ENCODE results near the gene ANO3.
"Not testable (repeated sequence)": the region's sequence is repeated elsewhere in the genome, so short reads cannot be mapped to it uniquely, and the experiment has no call there.

ANO3 gene

DNA sequence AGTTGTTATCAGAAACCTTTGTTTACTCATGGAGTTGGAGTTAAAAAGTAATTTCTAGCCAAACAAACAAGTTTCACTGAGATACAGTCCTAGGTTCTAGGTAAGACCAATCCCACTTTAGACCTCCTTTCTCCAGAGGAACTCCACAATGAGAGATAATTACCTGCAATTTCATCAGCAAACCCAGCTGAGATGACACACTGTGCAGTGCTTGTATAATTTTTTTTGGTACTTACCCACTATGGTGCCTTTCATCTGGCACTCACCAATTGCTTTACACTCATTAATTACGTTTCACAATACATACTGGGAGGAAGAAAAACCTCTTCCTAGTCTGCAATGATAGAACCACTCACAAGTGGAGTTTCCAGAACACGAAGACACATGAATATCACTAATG, 242.0 kb downstream of the ANO3 start:
- DNase-seq (ENCODE audit: low read depth in 2 of 2): no peak

DNA sequence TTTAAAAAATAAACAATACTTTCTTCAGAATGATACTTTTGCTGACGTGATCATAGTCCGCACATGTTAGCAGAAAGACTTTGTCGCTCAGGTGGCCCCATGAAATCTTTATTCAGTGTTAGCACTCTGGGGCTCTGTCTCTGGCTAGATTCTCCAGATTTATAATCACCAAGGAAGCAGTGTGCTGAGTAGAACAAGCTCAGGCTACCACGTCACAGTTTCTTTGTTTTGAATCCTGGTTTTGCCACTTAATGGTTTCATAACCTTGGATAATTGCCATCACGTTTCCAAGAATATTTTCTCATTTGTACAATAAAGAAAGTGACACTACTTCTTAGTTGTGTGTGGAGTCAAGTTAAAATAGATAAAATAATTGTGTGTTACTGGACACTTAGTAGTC, 244.0 kb downstream of the ANO3 start:
- no peak for DNase-seq (ENCODE audit: low read depth in 2 of 2)

GRCh38 chr11:26578998-26579661, 247.2 kb downstream of the ANO3 start:
- DNase-seq (ENCODE audit: low read depth in 2 of 2): no peak

DNA sequence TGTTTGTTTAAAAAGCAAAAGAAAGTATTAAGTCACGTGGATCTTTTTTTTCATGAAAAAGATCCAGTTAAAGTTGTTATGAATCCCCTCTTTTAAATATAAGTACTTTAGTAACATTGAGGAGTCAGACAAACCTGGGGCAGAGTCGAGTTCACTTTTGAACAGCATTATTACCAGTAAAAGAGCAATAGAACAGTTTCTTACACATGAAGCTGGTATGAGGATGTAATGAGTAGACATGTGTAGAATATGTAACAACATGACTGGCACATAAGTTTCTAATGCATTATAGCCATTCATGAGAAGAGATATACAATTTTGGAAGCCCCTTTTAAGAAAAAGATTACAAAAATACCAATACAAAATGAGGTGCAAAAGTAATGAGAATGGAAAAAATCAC, 247.8 kb downstream of the ANO3 start:
- DNase-seq (ENCODE audit: low read depth in 2 of 2): no peak

- no peak for DNase-seq (ENCODE audit: low read depth in 2 of 2)
Measured at GRCh38 chr11:26580929-26581328, 249.0 kb downstream of the ANO3 start.

- DNase-seq (ENCODE audit: low read depth in 2 of 2): no peak
Measured at GRCh38 chr11:26583550-26583949, 251.6 kb downstream of the ANO3 start.

DNA sequence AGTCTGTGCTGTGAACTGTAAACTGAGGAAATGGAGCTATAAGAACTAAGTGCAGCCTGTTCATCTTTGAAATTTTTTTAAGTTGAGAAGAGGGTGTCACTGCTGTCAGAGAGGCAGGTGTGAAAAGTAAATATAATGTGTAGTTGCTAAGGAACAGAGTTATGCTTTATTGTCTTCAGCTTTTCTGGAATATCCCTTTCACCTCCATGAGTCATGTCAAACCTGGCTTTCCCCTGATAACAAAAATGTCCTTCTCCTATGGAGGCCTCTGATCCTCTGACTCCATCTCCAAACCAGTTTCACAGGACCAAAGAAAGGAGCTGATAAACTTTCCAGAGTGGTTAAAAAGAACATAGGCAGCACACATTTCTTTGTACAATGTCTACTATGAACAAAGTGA, 252.9 kb downstream of the ANO3 start:
- no peak for DNase-seq (ENCODE audit: low read depth in 2 of 2)

- no peak for DNase-seq (ENCODE audit: low read depth in 2 of 2)
Measured at GRCh38 chr11:26587073-26587472, 255.1 kb downstream of the ANO3 start.

DNA sequence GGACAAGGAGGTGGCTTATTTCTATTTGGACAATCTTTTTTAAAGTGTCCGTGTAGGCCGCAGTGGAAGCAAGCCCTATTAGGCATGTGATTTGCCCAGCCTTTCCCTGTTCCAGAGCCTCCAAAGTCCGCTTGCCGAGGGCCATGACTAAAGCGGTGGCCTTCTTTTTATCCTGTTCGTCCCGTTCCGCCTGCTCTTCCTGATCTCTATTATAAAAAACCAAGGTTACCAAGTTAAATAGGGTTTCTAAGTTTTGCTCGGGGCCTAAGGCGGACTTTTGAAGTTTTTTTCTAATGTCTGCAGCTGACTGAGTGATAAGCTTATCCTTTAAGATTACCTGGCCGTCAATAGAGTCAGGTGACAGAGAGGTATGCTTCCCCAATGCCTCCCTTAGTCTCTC, 261.8 kb downstream of the ANO3 start:
- no peak for DNase-seq (ENCODE audit: low read depth in 2 of 2)

DNA sequence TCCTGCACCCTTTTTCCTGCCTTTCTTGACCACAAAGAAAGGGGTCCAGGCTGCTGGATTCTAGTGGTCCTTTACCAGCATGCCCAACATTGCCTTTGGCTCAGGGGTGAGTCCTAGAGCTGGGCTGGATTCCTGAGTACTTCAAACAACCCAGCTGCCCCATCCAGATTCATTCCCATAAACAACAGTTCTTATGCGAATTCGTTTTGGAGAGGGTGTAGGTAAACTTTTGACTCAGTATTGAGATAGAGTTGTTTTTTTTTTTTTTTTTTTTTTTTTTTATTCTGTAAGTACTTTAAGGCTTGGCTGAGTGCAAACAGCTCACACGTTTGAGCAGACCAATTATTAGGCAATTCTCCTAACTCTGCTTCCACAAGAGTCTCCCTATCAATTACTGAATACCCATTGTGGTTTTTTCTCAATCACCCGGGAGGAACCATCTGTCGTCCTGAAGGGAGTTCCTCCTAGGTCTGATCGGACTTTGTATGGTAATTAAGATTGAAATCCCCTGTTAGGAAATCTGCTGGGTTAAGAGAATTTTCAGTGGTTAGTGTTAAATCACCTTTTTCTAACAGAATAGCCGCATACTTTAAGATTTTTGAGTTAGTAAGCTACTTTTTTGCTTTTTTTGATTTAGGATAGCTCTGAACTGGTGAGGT, 263.4 kb downstream of the ANO3 start:
- DNase-seq (ENCODE audit: low read depth in 2 of 2): not testable (repeated sequence)

- DNase-seq (ENCODE audit: low read depth in 2 of 2): not testable (repeated sequence)
Measured at GRCh38 chr11:26597049-26597689, 265.2 kb downstream of the ANO3 start.

- no peak for DNase-seq (ENCODE audit: low read depth in 2 of 2)
Measured at GRCh38 chr11:26597899-26598298, 266.0 kb downstream of the ANO3 start.

DNA sequence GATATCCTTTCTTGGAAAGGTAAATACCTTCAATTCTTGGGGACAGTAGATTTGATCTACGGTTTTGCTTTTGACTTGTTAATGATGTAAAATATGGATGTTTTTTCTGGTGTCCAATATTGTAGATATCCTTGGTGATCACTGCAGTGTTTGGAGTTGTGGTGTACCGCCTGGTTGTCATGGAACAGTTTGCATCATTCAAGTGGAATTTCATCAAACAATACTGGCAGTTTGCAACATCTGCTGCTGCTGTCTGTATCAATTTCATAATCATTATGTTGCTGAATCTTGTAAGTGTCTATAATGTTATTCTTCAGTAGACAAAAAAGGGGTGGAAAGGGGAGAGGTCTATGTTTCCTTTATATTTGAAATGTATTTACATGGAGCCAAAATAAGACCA, 267.5 kb downstream of the ANO3 start:
- no peak for DNase-seq (ENCODE audit: low read depth in 2 of 2)

GRCh38 chr11:26599876-26600434, 268.0 kb downstream of the ANO3 start:
- no peak for DNase-seq (ENCODE audit: low read depth in 2 of 2)

DNA sequence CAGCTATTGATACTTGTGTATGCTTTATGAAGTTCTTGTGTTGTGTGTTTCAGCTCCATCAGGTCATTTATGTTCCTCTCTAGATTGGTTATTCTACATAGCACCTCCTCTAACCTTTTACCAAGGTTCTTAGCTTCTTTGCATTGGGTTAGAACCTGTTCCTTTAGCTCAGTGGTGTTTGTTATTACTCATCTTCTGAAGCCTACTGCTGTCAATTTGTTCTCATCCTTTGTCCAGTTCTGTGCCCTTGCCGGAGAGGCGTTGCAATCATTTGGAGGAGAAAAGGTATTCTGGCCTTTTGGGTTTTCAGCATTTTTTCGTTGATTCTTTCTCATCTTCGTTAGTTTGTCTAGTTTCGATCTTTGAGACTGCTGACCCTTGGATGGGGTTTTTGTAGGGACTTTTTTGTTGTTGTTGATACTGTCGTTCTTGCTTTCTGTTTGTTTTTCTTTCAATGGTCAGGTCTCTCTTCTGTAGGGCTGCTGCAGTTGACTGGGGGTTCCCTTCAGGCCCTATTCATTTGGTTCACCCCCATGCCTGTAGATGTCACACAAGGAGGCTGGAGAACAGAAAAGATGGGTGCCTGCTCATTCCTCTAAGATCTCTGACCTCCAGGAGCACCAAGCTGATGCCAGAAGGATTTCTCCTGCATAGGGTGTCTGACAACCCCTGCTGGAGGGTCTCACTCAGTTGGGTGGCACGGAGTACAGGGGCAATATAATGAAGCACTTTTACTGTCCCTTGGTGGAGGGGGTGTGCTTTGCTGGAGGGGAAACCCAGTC, 276.0 kb downstream of the ANO3 start:
- no peak for DNase-seq (ENCODE audit: low read depth in 2 of 2)

DNA sequence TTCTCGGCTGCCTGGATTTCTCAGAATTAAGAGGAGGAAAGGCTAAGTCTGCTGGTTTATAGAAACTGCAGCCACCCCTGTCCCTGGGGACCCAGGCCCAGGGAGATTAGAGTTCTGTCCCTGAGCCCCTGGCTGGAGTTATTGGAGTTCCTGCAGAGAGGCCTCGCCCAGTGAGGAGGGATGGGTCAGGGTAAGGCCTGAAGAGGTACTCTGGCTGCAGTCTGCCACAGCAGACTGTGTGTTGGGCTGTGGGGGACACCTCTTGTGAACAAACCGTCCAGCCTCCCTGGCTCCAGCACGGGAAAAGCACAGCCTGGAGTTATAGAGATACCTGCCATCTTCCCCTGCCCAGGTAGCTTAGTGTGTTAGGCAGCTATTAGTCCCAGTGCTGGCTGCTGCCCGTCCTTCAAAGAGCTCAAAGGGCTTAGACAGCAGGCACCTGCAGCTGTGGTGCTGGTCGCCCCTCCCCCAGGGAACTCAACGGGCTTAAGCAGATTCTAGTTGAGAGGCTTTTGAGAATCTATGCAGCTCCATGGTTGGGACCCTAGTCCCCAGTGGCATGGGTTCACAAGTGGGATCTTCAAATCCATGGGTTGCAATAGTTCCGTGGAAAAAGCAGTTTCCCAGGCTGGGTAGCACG, 276.7 kb downstream of the ANO3 start:
- DNase-seq (ENCODE audit: low read depth in 2 of 2): no peak

DNA sequence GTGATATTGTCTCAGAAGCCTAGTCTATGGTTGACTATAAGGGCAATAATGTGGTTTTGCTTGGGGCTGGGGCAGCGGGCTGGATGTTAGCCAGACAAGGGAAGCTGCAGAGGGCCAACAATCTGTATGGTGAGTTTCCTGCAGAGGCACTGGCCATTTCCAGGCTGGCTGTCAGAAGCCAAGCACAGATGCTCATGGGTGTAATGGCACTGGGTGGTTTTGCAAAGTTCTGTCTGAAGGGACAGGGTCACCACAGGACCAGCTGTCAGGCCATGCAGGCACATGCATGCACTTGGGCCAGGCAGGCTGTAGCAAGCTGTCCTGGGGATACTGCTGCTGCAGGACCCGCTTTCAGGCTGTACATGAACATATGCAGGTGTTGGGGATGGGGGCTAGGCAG, 281.8 kb downstream of the ANO3 start:
- DNase-seq (ENCODE audit: low read depth in 2 of 2): no peak

DNA sequence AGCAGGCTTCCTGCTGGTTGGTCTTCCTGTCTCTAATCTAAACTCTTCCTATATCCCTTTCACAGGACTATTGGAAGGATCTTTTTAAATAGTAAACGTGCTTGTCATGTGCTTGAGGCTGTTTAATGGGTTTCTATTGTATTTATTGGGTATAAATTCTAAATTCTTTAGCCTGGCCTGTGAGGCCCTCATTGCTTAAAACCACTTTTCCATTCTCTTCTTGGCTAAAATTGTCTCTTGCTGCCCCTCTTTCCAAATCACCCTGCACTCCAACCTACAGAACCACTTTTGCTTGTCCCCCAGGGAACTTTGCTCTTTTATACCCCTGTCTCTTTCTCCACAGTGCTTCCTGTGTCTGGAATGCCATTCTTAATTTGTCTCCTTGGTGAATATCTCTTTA, 286.5 kb downstream of the ANO3 start:
- DNase-seq (ENCODE audit: low read depth in 2 of 2): no peak

DNA sequence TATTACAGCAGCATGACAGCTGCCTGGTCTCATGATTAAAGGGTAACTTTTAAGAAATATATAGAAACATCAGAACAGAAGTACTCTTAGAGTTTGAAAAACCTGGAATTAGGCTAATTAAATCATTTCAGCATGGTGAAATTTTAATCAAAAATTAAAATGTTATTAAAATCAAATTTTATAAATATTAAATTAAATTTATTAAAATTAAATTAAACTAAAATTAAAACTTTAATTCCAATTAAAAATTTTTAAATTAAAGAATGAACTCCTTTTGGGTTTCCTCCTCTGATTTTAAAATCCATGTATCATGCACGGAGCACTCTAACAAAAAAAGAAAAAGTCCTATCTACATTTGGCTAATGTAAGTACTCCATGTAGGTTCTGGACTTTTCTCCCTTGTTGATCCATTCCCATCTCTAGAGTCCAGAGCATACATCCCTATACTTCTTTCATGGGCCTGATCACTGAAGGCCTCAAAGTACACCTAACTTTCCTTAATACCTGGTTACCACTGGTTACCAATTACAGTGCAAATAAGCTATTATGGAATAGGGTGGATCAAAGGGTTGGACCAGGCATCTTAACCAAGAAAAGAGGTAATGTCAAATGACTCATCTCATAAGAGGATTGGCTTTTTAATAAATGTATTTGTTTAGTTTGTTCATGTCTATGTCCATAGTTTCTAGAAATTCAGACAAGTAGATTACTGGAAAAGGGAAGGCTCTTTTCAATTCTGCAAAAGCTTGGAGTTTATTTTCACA, 288.5 kb downstream of the ANO3 start:
- no peak for DNase-seq (ENCODE audit: low read depth in 2 of 2)

- no peak for DNase-seq (ENCODE audit: low read depth in 2 of 2)
Measured at GRCh38 chr11:26621132-26621531, 289.2 kb downstream of the ANO3 start.

DNA sequence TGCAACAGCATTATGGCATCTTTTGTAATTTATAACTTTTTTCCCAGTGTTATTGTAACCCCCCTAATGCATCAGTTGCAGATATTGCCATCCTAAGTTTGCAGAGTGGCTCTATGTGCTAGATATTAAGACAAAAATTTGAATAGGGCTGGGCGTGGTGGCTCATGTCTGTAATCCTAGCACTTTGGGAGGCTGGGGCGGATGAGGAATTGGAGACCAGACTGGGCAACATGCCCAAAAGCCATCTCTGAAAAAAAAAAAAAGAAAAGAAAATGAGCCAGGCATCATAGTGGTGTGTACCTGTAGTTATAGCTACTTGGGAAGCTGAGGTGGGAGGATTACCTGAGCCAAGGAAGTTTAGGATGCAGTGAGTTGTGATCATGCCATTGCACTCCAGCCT, 290.3 kb downstream of the ANO3 start:
- no peak for DNase-seq (ENCODE audit: low read depth in 2 of 2)

All from stimulated activated CD4-positive, alpha-beta T cell treated with anti-CD3 and anti-CD28 coated beads, Interleukin-1b, Interleukin-23, amount 100 ng/mL, for 4 hours (primary cell).